Right atrium auricular region (tissue), 2 donors: ENCODE measurements around the gene B4GALT5. TPM values are rescaled to one million over a fixed set of nuclear protein-coding genes. Genes with fewer than 3 reads are reported as not detected.
A peak's percentile ranks its signal among the peaks of the same experiment; 100 is the strongest.
"Not testable (repeated sequence)": the region's sequence is repeated elsewhere in the genome, so short reads cannot be mapped to it uniquely, and the experiment has no call there.

Experiments
- DNase-seq: peaks from one replicate; pipeline ENCODE4 v3.0.0-alpha.2; 2019; ENCODE audit warnings: low spot score
- H3K27ac ChIP-seq, 2 donors: fragments of 200-600 bp; sonication (generic); 1 replicate in 1 of 2; 2 replicates in 1 of 2; pipeline ENCODE4 v1.5.1; 2016 to 2019
- H3K27me3 ChIP-seq, 2 donors: fragments of 200-600 bp; sonication (generic); one replicate each; pipeline versions ENCODE4 v1.5.1 to v1.6.0; 2017 to 2019
- H3K36me3 ChIP-seq: fragments of 200-600 bp; sonication (generic); one replicate; pipeline ENCODE4 v1.5.1; 2016
- H3K4me1 ChIP-seq, 2 donors: fragments of 200-600 bp; sonication (generic); one replicate each; pipeline versions ENCODE4 v1.5.1 to v1.6.0; 2017 to 2019
- H3K4me3 ChIP-seq, 2 donors: fragments of 200-600 bp; sonication (generic); 1 replicate in 1 of 2; 2 replicates in 1 of 2; pipeline ENCODE4 v1.5.1; 2017 to 2019; ENCODE audit warnings: mild to moderate bottlenecking in 1 of 2, moderate library complexity in 1 of 2
- H3K9me3 ChIP-seq, 2 donors: fragments of 200-600 bp; sonication (generic); one replicate each; pipeline ENCODE4 v1.5.1; 2019
- total RNA-seq, 2 donors: library from RNA; depleted of rRNA; stranded (reverse); fragments of >200 nt; gene quantifications; one replicate each; pipeline ENCODE4 v1.1.0, GENCODE V29; 2016
- TF ChIP-seq, protein P1 (sequence below), 2 donors: fragments of 200-600 bp; sonication (generic); IDR thresholded peaks; one replicate each; pipeline ENCODE4 v1.5.1; 2019; ENCODE audit warnings: antibody characterized with exemption in 2 of 2

Gene B4GALT5
- total RNA-seq, 2 donors from 2014 or later = 17.7 to 24.4 TPM

GRCh38 chr20:49616154-49617007 lies 97.3 kb downstream of the B4GALT5 start:
- no peak overlapping the region for H3K4me3 ChIP-seq
- H3K27me3 ChIP-seq = no peaks in the 10 kb centered on the region
- no peak for DNase-seq
- no peaks in the 10 kb centered on the region for H3K36me3 ChIP-seq
- H3K27ac ChIP-seq = no peak overlapping the region
- H3K9me3 ChIP-seq = no peaks in the 10 kb centered on the region
- H3K4me1 ChIP-seq = peaks cover 0 to 6% of the 10 kb centered on the region in 2 donors
- TF ChIP-seq, protein P1, sequence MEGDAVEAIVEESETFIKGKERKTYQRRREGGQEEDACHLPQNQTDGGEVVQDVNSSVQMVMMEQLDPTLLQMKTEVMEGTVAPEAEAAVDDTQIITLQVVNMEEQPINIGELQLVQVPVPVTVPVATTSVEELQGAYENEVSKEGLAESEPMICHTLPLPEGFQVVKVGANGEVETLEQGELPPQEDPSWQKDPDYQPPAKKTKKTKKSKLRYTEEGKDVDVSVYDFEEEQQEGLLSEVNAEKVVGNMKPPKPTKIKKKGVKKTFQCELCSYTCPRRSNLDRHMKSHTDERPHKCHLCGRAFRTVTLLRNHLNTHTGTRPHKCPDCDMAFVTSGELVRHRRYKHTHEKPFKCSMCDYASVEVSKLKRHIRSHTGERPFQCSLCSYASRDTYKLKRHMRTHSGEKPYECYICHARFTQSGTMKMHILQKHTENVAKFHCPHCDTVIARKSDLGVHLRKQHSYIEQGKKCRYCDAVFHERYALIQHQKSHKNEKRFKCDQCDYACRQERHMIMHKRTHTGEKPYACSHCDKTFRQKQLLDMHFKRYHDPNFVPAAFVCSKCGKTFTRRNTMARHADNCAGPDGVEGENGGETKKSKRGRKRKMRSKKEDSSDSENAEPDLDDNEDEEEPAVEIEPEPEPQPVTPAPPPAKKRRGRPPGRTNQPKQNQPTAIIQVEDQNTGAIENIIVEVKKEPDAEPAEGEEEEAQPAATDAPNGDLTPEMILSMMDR (IDR thresholded peaks at IDR 0.05) = no peak

DNA sequence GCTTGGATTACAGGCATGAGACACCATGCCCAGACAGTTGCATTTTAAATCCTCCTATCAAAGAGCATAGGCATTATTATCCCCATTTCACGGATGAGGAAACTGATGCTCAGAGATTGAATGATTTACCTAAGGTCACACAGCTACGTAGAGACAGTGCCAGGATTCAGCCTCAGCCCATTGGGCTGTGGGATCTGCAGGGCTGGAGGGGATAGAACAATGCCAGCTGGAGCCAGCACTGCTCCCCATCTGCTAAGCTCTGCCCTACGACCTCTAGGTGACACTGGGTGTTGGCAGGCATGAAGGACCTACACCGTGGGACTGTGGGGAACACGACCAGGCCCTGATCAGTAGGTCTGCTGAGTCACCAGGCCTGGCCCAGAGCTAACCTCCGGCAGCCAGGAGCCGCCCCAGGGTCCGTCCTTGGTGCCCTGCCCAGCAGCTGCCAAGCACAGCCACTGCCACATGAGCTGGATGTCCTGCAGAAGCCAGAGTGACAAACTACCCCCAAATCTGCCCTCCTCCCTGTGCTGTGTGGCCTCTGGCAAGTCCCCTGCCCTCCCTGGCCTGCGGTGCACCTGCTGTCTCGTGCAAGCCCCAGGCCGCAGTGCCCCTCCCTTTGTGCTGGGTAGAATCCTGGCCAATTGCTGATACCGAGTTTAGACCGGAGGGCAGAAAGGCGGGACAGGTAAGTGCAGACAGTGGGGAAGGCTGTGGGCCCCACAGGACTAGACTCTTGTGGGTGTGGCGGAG lies 98.1 kb downstream of the B4GALT5 start:
- Histone ChIP-seq H3K36me3 (no peaks in the 10 kb centered on the region), H3K27me3 (no peaks in the 10 kb centered on the region), H3K4me1 (peaks cover 0 to 14% of the 10 kb centered on the region in 2 donors), H3K27ac (no peak overlapping the region), H3K4me3 (no peak overlapping the region), H3K9me3 (no peaks in the 10 kb centered on the region)
- no peak for DNase-seq
- TF ChIP-seq, protein P1 (IDR thresholded peaks at IDR 0.05) = no peak

GRCh38 chr20:49615051-49615400 lies 98.7 kb downstream of the B4GALT5 start:
- not testable (repeated sequence) for H3K4me3 ChIP-seq, H3K27ac ChIP-seq, DNase-seq, H3K27me3 ChIP-seq, H3K36me3 ChIP-seq, H3K9me3 ChIP-seq
- peaks cover 0 to 14% of the 10 kb centered on the region in 2 donors for H3K4me1 ChIP-seq

DNA sequence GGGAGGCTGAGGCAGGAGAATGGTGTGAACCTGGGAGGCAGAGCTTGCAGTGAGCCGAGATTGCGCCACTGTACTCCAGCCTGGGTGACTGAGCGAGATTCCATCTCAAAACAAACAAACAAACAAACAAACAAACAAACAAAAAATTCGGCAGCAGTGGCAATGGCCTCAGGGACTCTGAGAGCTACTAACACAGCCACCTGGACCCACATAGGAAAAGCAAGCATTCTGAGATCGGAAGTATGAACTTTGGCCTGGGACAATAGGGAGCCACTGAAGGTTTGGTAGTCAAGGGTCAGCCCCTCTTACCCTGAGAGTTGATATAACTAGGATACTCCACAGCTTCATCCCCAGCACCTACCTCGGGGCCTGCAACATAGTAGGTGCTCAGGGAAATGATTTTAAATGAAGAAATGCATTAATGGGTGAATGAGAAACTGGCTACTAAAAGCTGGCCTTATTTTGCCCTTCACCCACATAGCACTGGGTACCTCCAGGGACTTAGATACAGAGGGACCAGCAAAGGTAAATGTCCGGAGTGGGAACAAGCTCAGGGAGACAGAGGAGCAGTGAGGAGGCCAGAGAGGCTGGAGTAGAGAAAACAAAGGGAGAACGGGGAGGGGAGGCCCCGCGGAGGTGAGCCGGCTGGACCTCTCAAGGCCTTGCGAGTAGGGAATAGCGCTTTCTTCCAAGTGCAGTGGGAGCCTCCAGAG lies 99.2 kb downstream of the B4GALT5 start:
- peaks cover 0 to 14% of the 10 kb centered on the region in 2 donors for H3K4me1 ChIP-seq
- no peaks in the 10 kb centered on the region for H3K36me3 ChIP-seq
- no peak overlapping the region for H3K4me3 ChIP-seq
- H3K27ac ChIP-seq = no peak overlapping the region
- TF ChIP-seq, protein P1 (IDR thresholded peaks at IDR 0.05) = no peak
- DNase-seq = no peak
- H3K27me3 ChIP-seq = no peaks in the 10 kb centered on the region
- H3K9me3 ChIP-seq = no peaks in the 10 kb centered on the region

DNA sequence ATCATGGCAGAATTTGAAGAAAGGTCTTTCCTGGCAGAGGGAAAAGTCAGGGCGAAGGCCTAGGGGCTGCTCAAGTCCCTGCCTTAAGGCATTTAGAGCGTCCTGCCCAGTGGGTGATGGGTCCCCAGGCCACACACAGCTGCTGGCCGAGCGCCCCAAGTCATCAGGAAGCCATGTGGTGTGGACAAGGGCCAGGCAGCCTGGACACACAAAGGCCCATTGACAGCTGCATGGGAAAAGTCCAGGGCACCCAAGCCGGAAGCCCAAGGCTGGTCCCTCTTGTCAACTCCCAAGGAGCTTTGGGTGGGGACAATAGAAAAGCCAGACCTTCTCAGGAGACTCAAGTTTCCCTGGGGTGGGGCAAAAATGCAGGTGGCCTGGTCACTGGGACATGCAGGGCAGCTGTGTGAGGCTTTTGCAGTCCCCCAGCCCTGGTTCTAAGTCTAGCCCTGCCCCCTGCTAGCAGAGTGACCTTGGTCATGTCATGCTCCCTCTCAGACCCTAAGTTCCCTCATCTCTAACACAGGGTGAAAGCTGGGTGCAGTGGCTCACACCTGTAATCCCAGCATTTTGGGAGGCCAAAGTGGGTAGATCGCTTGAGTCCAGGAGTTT lies 101.4 kb downstream of the B4GALT5 start:
- Histone ChIP-seq H3K9me3 (no peaks in the 10 kb centered on the region), H3K27me3 (no peaks in the 10 kb centered on the region), H3K4me3 (no peak overlapping the region), H3K27ac (no peak overlapping the region), H3K4me1 (peaks cover 0 to 14% of the 10 kb centered on the region in 2 donors), H3K36me3 (no peaks in the 10 kb centered on the region)
- TF ChIP-seq, protein P1 (IDR thresholded peaks at IDR 0.05) = no peak
- no peak for DNase-seq

GRCh38 chr20:49611539-49612126 lies 102.0 kb downstream of the B4GALT5 start:
- H3K36me3 ChIP-seq, H3K9me3 ChIP-seq, DNase-seq, H3K27ac ChIP-seq, H3K27me3 ChIP-seq: not testable (repeated sequence)
- Histone ChIP-seq H3K4me3 (peak overlapping the region in 1 of 2 donors; percentile 20), H3K4me1 (peaks cover 0 to 14% of the 10 kb centered on the region in 2 donors)
